HepG2 (cell line): Measurements from ENCODE around the gene SPP1. TPM values are rescaled to one million over a fixed set of nuclear protein-coding genes. Genes with fewer than 3 reads are reported as not detected.
A peak's percentile ranks its signal among the peaks of the same experiment; 100 is the strongest.

Experiments used
- ATAC-seq: fragments of 200-7000 bp; cut with Tn5 transposase; 3 replicates; pipeline ENCODE4 v1.9.1; 2020; ENCODE audit warnings: mild to moderate bottlenecking, moderate library complexity
- BruUV-seq: library from RNA; stranded (reverse); fragments of 400-500 nt; replicated peaks from 2 replicates; lab custom pipeline; 2021; lab: Mats Ljungman, UMichigan
- CTCF ChIA-PET: fragments of 300-600 bp; formaldehyde crosslinking; extraction: SDS; loops from one replicate; lab custom pipeline; 2021; ENCODE audit warnings: low total read pairs, inconsistent platforms, low intra/inter-chr PET ratio; lab: Yijun Ruan, JAX
- POLR2A ChIA-PET: fragments of 350-600 bp; sonication (Branson Sonifier 250); formaldehyde crosslinking; loops from one replicate; lab custom pipeline; 2020; ENCODE audit warnings: antibody characterized with exemption, inconsistent platforms; lab: Yijun Ruan, JAX
- DNase-seq: peaks from one replicate; pipeline ENCODE4 v3.0.0-alpha.2; 2015; ENCODE audit warnings: low spot score
- FAIRE-seq: peaks from 3 replicates; lab custom pipeline; 2011; peaks lifted over from hg19 to GRCh38; lab: Jason Lieb, UNC
- H2AFZ ChIP-seq: one replicate; pipeline ENCODE4 v1.6.1; 2011; ENCODE audit warnings: low read length, inconsistent platforms
- H3K27ac ChIP-seq: fragments of 300-600 bp; 3 replicates; pipeline ENCODE4 v1.8.0; 2011; ENCODE audit warnings: mixed run types, mild to moderate bottlenecking, mixed read lengths, low read length, inconsistent platforms; ENCODE audit not compliant: insufficient read depth; ENCODE audit errors: extremely low read length
- H3K27me3 ChIP-seq, 2 experiments: fragments of 200-600 bp in 1 of 2; 2 replicates in 1 of 2; 3 replicates in 1 of 2; pipeline versions ENCODE4 v1.6.0 to v1.8.0; 2011; ENCODE audit warnings: low read length in 2 of 2, mild to moderate bottlenecking in 2 of 2, moderate library complexity in 2 of 2, inconsistent platforms in 1 of 2; ENCODE audit not compliant: insufficient read depth in 2 of 2, control insufficient read depth in 1 of 2
- H3K36me3 ChIP-seq, 2 experiments: fragments of 200-600 bp in 1 of 2; replicated peaks in 1 of 2; 2 replicates in 1 of 2; 3 replicates in 1 of 2; pipeline versions ENCODE4 v1.5.1 to v1.8.0; 2011; ENCODE audit warnings: low read length in 2 of 2, inconsistent platforms in 1 of 2; ENCODE audit not compliant: insufficient read depth in 2 of 2, control insufficient read depth in 1 of 2
- H3K4me1 ChIP-seq: 2 replicates; pipeline ENCODE4 v1.5.1; 2012; ENCODE audit warnings: low read length, inconsistent platforms; ENCODE audit not compliant: insufficient read depth
- H3K4me2 ChIP-seq: 2 replicates; pipeline ENCODE4 v1.6.0; 2011; ENCODE audit warnings: low read depth, low read length, inconsistent platforms
- H3K4me3 ChIP-seq, 3 experiments: fragments of 200-600 bp in 1 of 3; sonication (generic), shearing (Covaris generic) in 1 of 3; replicated peaks in 1 of 3; 2 replicates each; pipeline ENCODE4 v1.5.1; 2011 to 2016; ENCODE audit warnings: low read length in 3 of 3, inconsistent platforms in 2 of 3, low read depth in 2 of 3, mild to moderate bottlenecking in 2 of 3, control low read depth in 1 of 3, mixed read lengths in 1 of 3; ENCODE audit not compliant: insufficient read depth in 1 of 3
- H3K79me2 ChIP-seq: one replicate; pipeline ENCODE4 v1.6.1; 2011; ENCODE audit warnings: low read length, inconsistent platforms; ENCODE audit not compliant: insufficient read depth
- H3K9ac ChIP-seq: 2 replicates; pipeline ENCODE4 v1.6.0; 2011; ENCODE audit warnings: mild to moderate bottlenecking, low read depth, low read length, inconsistent platforms; ENCODE audit not compliant: insufficient read depth
- H3K9me3 ChIP-seq: 2 replicates; pipeline ENCODE4 v1.5.1; 2012; ENCODE audit warnings: mild to moderate bottlenecking, low read length
- H4K20me1 ChIP-seq: 2 replicates; pipeline ENCODE4 v1.6.0; 2011; ENCODE audit warnings: inconsistent platforms, mild to moderate bottlenecking, low read length, moderate library complexity; ENCODE audit not compliant: insufficient read depth
- EP300 ChIP-seq, 3 experiments: sonication (generic) in 1 of 3; formaldehyde crosslinking in 1 of 3; IDR thresholded peaks; 2 replicates each; pipeline versions ENCODE4 v1.5.1 to v1.6.1; 2011 to 2020; ENCODE audit warnings: low read depth in 2 of 3, low read length in 2 of 3, borderline replicate concordance in 1 of 3, improper control_type of control experiment in 1 of 3, mild to moderate bottlenecking in 1 of 3, missing genetic modification reagents in 1 of 3, moderate library complexity in 1 of 3
- FOSL2 ChIP-seq: sonication (generic); formaldehyde crosslinking; IDR thresholded peaks from 2 replicates; pipeline ENCODE4 v1.4.0; 2020; ENCODE audit warnings: missing genetic modification reagents
- JUND ChIP-seq: sonication (generic); formaldehyde crosslinking; IDR thresholded peaks from 2 replicates; pipeline ENCODE4 v1.8.0; 2022; ENCODE audit warnings: mild to moderate bottlenecking, missing genetic modification reagents
- KLF11 ChIP-seq: IDR thresholded peaks from 2 replicates; pipeline ENCODE4 v1.6.1; 2016; ENCODE audit warnings: missing compliant biosample characterization
- KLF16 ChIP-seq, 2 experiments: sonication (generic) in 1 of 2; formaldehyde crosslinking in 1 of 2; IDR thresholded peaks; 2 replicates each; pipeline versions ENCODE4 v1.6.1 to v1.8.0; 2016 to 2023; ENCODE audit warnings: missing genetic modification reagents in 2 of 2, missing compliant biosample characterization in 1 of 2
- NCOR1 ChIP-seq: fragments of 200-600 bp; sonication (generic); IDR thresholded peaks from 2 replicates; pipeline ENCODE4 v1.7.0; 2017; ENCODE audit warnings: antibody characterized with exemption, low read length, borderline replicate concordance
- NFRKB ChIP-seq: fragments of 450-650 bp; IDR thresholded peaks from 2 replicates; pipeline ENCODE4 v1.6.1; 2017
- NR2F1 ChIP-seq, 2 experiments: fragments of 450-650 bp in 1 of 2; formaldehyde crosslinking in 1 of 2; IDR thresholded peaks; 2 replicates each; pipeline versions ENCODE4 v1.5.0 to v1.6.1; 2016 to 2020; ENCODE audit warnings: mild to moderate bottlenecking in 1 of 2, missing compliant biosample characterization in 1 of 2, missing genetic modification reagents in 1 of 2, moderate library complexity in 1 of 2
- RFX3 ChIP-seq: IDR thresholded peaks from 2 replicates; pipeline ENCODE4 v1.6.1; 2016; ENCODE audit warnings: missing biosample characterization, missing genetic modification reagents
- SMYD3 ChIP-seq: sonication (generic); formaldehyde crosslinking; IDR thresholded peaks from 2 replicates; pipeline ENCODE4 v1.8.1; 2023; ENCODE audit warnings: mild to moderate bottlenecking, missing genetic modification reagents
- SOX13 ChIP-seq, 3 experiments: fragments of 450-650 bp in 1 of 3; sonication (generic) in 1 of 3; formaldehyde crosslinking in 1 of 3; IDR thresholded peaks in 2 of 3; conservative IDR thresholded peaks in 1 of 3; 2 replicates each; pipeline versions ENCODE4 v1.5.0 to v1.6.1; 2016 to 2020; ENCODE audit warnings: antibody characterized with exemption in 1 of 3, mild to moderate bottlenecking in 1 of 3, missing compliant biosample characterization in 1 of 3, missing genetic modification reagents in 1 of 3, moderate library complexity in 1 of 3
- YEATS4 ChIP-seq: sonication (generic); formaldehyde crosslinking; IDR thresholded peaks from 2 replicates; pipeline ENCODE4 v1.4.0; 2020; ENCODE audit warnings: missing genetic modification reagents, borderline replicate concordance
- ZBTB8A ChIP-seq: sonication (generic); formaldehyde crosslinking; IDR thresholded peaks from 2 replicates; pipeline ENCODE4 v1.4.0; 2020; ENCODE audit warnings: mild to moderate bottlenecking, low read depth, missing genetic modification reagents, borderline replicate concordance
- ZNF329 ChIP-seq: sonication (generic); formaldehyde crosslinking; IDR thresholded peaks from 2 replicates; pipeline ENCODE4 v1.9.0; 2021; ENCODE audit warnings: low read depth, mild to moderate bottlenecking, missing genetic modification reagents
- ZNF337 ChIP-seq: sonication (generic); formaldehyde crosslinking; IDR thresholded peaks from 2 replicates; pipeline ENCODE4 v1.5.1; 2020; ENCODE audit warnings: missing genetic modification reagents, low read depth, mild to moderate bottlenecking, borderline replicate concordance
- ZNF431 ChIP-seq: sonication (generic); formaldehyde crosslinking; IDR thresholded peaks from 2 replicates; pipeline ENCODE4 v1.9.0; 2022; ENCODE audit warnings: missing genetic modification reagents, low read depth, mild to moderate bottlenecking, borderline replicate concordance
- ZNF552 ChIP-seq: sonication (generic); formaldehyde crosslinking; IDR thresholded peaks from 2 replicates; pipeline ENCODE4 v1.9.0; 2022; ENCODE audit warnings: missing genetic modification reagents, mild to moderate bottlenecking, borderline replicate concordance
- ZNF720 ChIP-seq: sonication (generic); formaldehyde crosslinking; IDR thresholded peaks from 2 replicates; pipeline ENCODE4 v1.4.0; 2020; ENCODE audit warnings: missing genetic modification reagents
- WGBS: methylation state at CpG from one replicate; pipeline ENCODE4 v1.1.6; 2017; ENCODE audit warnings: low lambda C conversion rate; 5-methylcytosine and 5-hydroxymethylcytosine counted together
- in situ Hi-C: cut with HindIII; loops from 2 replicates; pipeline ENCODE4 v1.10.0; 2017; ENCODE audit warnings: low pct_unique_long_range_greater_than_20kb; ENCODE audit not compliant: extremely low pct_ligation_motif_present
- intact Hi-C: fragments of 100-400 bp; cut with micrococcal nuclease; formaldehyde crosslinking; loops from one replicate; pipeline ENCODE4 v1.10.0; 2022; ENCODE audit not compliant: unreplicated experiment
- polyA plus RNA-seq, 8 experiments: library from polyadenylated mRNA; depleted of rRNA in 3 of 8; stranded (reverse) in 7 of 8; unstranded in 1 of 8; fragments of >200 nt; fragmentation: Illumina TruSeq in 4 of 8; extraction: Trizol in 4 of 8; gene quantifications; 2 replicates each; pipeline versions ENCODE4 v1.2.1 to v1.2.3, GENCODE V29; 2011 to 2016; ENCODE audit warnings: low read depth in 4 of 8, missing spikeins in 1 of 8, mixed read lengths in 1 of 8; ENCODE audit not compliant: insufficient read depth in 1 of 8
- total RNA-seq, 5 experiments: library from RNA; depleted of rRNA; stranded (reverse); fragments of >200 nt; fragmentation: Illumina TruSeq; extraction: Trizol; gene quantifications; 2 replicates each; pipeline ENCODE4 v1.2.3, GENCODE V29; 2016; ENCODE audit warnings: low read depth in 1 of 5
- TF ChIP-seq, protein P1 (sequence below): conservative IDR thresholded peaks from 2 replicates; pipeline ENCODE4 v1.6.1; 2018; ENCODE audit warnings: missing genetic modification reagents
- TF ChIP-seq, protein P2 (sequence below): sonication (generic); formaldehyde crosslinking; IDR thresholded peaks from 2 replicates; pipeline ENCODE4 v1.8.1; 2023; ENCODE audit warnings: missing genetic modification reagents, inconsistent platforms, borderline replicate concordance

SPP1 gene
- total and polyA plus RNA-seq, 2 of the 13 experiments (the other 11 are each of a cell fraction or from before 2014, with no cell fraction given) = 682 to 788 TPM

DNA sequence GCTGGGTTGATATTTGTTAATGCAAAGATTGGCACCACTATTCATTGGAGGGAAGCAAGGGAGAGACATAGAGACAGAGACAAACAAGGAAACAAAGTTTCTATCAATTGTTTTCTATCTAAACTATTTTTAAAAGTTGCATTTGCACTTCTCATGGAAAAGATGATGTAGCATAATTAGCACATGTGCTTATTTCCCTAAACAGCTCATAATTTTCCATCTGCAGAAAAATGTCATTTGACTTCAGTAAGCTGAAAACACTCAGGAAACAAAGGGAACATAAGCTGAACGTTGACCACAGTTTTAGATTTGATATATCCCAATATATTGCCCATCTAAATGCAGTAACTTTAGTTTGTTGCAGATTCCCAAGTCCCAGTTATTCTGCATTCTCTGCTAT, 18.5 kb upstream of the SPP1 start (continued):
- no peak for TF ChIP-seq ZNF552 (CRISPR knock-in tag)
- no peak for TF ChIP-seq ZNF720

DNA sequence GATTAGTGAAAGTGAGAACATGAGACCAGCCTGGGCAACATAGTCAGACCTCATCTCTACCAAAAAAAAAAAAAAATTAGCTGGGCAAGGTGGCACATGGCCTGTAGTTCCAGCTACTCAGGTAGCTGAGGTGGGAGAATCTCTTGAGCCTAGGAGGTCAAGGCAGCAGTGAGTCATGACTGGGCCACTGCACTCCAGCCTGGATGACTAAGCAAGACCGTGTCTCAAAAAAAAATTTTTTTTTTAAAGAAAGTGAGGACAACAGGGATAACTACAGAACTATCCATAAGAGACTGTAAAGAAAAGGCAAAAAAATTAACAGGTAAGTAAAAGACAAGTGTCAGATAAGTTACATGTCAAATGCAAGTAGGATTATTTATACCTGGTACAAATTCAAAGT, 13.5 kb upstream of the SPP1 start:
- H3K9ac ChIP-seq = no peak overlapping the region
- H3K4me3 ChIP-seq = no peak overlapping the region
- no peak overlapping the region for H2AFZ ChIP-seq
- no peak for DNase-seq
- ChIA-PET CTCF (no interaction called here), POLR2A (no interaction called here)
- BruUV-seq = no TSS peak
- intact Hi-C loops (no loop called here), in situ Hi-C loops (no loop called here)
- no peaks in the 10 kb centered on the region for H3K79me2 ChIP-seq
- no peaks in the 10 kb centered on the region for H3K9me3 ChIP-seq
- 31% methylated on average over 1 of the region's 1 CpG for WGBS
- H3K27me3 ChIP-seq = no peaks in the 10 kb centered on the region
- H4K20me1 ChIP-seq = no peaks in the 10 kb centered on the region
- H3K36me3 ChIP-seq = no peaks in the 10 kb centered on the region
- H3K4me1 ChIP-seq = peaks cover 25% of the 10 kb centered on the region
- H3K27ac ChIP-seq = no peak overlapping the region
- peak; percentile 31; the same call in 1 of the 3 replicates for ATAC-seq
- no peak overlapping the region for H3K4me2 ChIP-seq
- no peak for FAIRE-seq
- no peak for TF ChIP-seq ZNF337
- TF ChIP-seq SOX13 (IDR thresholded peaks at IDR 0.05) = no peak
- no peak for TF ChIP-seq SOX13 (CRISPR knock-in tag; conservative IDR thresholded peaks at IDR 0.05 in 1 of 2, IDR thresholded peaks at IDR 0.05 in 1 of 2)
- no peak for TF ChIP-seq ZBTB8A (CRISPR knock-in tag)
- no peak for TF ChIP-seq SMYD3 (CRISPR knock-in tag)
- no peak for TF ChIP-seq YEATS4 (CRISPR knock-in tag)
- TF ChIP-seq ZNF431 (CRISPR knock-in tag) = no peak
- TF ChIP-seq, protein P1, sequence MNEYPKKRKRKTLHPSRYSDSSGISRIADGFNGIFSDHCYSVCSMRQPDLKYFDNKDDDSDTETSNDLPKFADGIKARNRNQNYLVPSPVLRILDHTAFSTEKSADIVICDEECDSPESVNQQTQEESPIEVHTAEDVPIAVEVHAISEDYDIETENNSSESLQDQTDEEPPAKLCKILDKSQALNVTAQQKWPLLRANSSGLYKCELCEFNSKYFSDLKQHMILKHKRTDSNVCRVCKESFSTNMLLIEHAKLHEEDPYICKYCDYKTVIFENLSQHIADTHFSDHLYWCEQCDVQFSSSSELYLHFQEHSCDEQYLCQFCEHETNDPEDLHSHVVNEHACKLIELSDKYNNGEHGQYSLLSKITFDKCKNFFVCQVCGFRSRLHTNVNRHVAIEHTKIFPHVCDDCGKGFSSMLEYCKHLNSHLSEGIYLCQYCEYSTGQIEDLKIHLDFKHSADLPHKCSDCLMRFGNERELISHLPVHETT (CRISPR knock-in tag) = no peak
- TF ChIP-seq NCOR1 = no peak
- no peak for TF ChIP-seq NFRKB
- TF ChIP-seq ZNF329 = no peak
- no peak for TF ChIP-seq EP300 (IDR thresholded peaks at IDR 0.05; ENCODE audit: low read depth in 2 of 2, low read length in 2 of 2)
- no peak for TF ChIP-seq EP300 (CRISPR knock-in tag; IDR thresholded peaks at IDR 0.05; ENCODE audit: borderline replicate concordance)
- TF ChIP-seq, protein P2, sequence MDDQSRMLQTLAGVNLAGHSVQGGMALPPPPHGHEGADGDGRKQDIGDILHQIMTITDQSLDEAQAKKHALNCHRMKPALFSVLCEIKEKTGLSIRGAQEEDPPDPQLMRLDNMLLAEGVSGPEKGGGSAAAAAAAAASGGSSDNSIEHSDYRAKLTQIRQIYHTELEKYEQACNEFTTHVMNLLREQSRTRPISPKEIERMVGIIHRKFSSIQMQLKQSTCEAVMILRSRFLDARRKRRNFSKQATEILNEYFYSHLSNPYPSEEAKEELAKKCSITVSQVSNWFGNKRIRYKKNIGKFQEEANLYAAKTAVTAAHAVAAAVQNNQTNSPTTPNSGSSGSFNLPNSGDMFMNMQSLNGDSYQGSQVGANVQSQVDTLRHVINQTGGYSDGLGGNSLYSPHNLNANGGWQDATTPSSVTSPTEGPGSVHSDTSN (CRISPR knock-in tag) = no peak
- no peak for TF ChIP-seq JUND (CRISPR knock-in tag)
- TF ChIP-seq KLF16 (CRISPR knock-in tag; IDR thresholded peaks at IDR 0.05) = no peak
- TF ChIP-seq FOSL2 (CRISPR knock-in tag) = peak; percentile 90
- TF ChIP-seq RFX3 (CRISPR knock-in tag) = no peak
- no peak for TF ChIP-seq KLF11 (CRISPR knock-in tag)
- 0 out of 4 replicates have a peak, but pooled peaks of 1 of the 2 experiments have one; percentile 22 for TF ChIP-seq NR2F1 (CRISPR knock-in tag; IDR thresholded peaks at IDR 0.05)
